Keratinocyte (primary cell): ENCODE data around the gene RNLS.

ENCODE experiments used
- EZH2 ChIP-seq: IDR thresholded peaks from one replicate; pipeline ENCODE4 v1.6.1; 2012; ENCODE audit warnings: inconsistent platforms, mild to moderate bottlenecking, low read length, moderate library complexity
- TF ChIP-seq, protein P1 (sequence below), 3 experiments: IDR thresholded peaks in 1 of 3; conservative IDR thresholded peaks in 1 of 3; optimal IDR thresholded peaks in 1 of 3; 2 replicates in 2 of 3; 3 replicates in 1 of 3; pipeline versions ENCODE3 to v1.5.1; 2011; ENCODE audit warnings: low read length in 3 of 3, mild to moderate bottlenecking in 3 of 3, moderate library complexity in 2 of 3, control low read depth in 1 of 3, inconsistent platforms in 1 of 3; ENCODE audit not compliant: insufficient read depth in 2 of 3; ENCODE audit errors: extremely low read depth in 1 of 3

DNA sequence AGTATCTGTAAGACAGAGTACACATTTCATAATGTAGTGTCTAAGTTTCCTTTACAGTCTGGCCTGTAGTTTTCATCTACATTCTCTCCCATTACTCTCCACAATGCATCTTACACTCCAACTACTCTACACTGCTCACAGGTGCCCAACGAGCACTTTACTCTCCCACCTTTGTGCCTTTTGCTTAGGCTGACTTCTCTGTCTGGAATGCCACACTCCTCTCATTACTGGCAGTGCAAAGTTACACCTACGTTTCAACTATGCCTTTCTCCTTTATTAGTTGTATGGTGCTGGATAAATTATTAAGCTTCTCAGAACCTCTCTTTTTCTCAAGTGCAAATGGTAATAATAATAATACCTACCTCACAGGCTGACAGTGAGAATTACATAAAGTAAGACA is 70.5 kb downstream of the RNLS start:
- TF ChIP-seq, protein P1, sequence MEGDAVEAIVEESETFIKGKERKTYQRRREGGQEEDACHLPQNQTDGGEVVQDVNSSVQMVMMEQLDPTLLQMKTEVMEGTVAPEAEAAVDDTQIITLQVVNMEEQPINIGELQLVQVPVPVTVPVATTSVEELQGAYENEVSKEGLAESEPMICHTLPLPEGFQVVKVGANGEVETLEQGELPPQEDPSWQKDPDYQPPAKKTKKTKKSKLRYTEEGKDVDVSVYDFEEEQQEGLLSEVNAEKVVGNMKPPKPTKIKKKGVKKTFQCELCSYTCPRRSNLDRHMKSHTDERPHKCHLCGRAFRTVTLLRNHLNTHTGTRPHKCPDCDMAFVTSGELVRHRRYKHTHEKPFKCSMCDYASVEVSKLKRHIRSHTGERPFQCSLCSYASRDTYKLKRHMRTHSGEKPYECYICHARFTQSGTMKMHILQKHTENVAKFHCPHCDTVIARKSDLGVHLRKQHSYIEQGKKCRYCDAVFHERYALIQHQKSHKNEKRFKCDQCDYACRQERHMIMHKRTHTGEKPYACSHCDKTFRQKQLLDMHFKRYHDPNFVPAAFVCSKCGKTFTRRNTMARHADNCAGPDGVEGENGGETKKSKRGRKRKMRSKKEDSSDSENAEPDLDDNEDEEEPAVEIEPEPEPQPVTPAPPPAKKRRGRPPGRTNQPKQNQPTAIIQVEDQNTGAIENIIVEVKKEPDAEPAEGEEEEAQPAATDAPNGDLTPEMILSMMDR (optimal IDR thresholded peaks at IDR 0.05 in 1 of 3, IDR thresholded peaks at IDR 0.05 in 1 of 3, conservative IDR thresholded peaks at IDR 0.05 in 1 of 3; ENCODE audit: extremely low read depth in 1 of 3, insufficient read depth in 2 of 3, low read length in 3 of 3), result no peak
- no peak for TF ChIP-seq EZH2
